ENCODE data around the gene HOXA13.
A peak's percentile ranks its signal among the peaks of the same experiment; 100 is the strongest.

The HOXA13 gene

DNA sequence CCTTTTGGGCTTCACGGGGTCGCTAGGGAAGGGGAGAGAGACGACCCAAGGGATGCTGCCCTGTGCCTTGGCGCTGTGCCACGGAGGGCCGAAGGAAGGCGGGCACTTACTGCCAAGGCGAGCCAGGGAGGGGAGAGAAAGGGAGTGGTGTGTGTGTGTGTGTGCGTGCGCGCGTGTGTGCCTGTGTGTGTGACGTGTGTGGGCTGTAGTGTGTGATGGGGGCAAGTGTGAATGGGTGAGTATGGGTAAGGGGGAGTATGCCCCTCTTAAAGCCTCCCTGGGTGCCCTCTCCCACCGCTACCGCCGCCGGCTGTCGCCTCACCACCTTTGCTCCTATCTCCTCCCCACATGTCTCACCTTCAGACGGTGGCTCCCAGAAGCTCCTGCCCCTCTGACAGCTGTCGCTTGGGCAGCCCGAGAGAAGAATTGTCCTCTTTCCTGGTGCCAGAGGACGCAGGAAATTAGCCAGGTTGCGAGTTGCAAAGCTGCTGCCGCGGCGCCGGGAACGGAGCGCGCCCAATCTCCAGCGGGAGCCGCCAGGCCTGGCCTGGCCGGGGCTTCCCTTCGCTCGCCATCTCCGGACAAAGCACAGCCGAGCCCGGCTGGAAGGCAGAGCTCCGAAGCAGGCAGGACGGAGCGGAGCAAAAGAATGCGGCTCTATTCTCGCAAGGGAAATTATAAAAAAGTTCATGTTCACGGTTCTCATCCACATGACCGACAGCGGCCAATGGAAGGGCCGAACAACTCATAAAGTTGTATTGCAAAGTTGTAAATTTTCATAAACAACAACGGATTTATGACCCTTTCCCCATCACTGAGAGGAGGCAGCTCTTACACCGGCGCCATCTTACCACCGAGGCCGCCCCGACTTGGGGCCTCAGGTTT, 47.7 kb downstream of the HOXA13 start, which contains the start of gene HOXA3:
TSS of gene HOXA3 (minus strand) at position 653 of the 885 bp plus-strand sequence. CDS start 41,943 bp downstream, outside the sequence.
- ATAC-seq (replicated peaks) (no peak), DNase-seq (no peak)
- Mint-ChIP-seq H3K4me1 (ENCODE audit: low read depth in 2 of 2) (peaks cover 38 to 43% of the 10 kb centered on the region in 2 donors), H3K9me3 (no peaks in the 10 kb centered on the region), H3K27ac (peak within 1 kb of the TSS; percentile 44 to 80), H3K27me3 (peaks cover 81 to 99% of the 10 kb centered on the region in 2 donors), H3K4me3 (peak within 1 kb of the TSS; percentile 83 to 86), H3K36me3 (ENCODE audit: insufficient read depth) (peaks cover 27% of the 10 kb centered on the region)

DNA sequence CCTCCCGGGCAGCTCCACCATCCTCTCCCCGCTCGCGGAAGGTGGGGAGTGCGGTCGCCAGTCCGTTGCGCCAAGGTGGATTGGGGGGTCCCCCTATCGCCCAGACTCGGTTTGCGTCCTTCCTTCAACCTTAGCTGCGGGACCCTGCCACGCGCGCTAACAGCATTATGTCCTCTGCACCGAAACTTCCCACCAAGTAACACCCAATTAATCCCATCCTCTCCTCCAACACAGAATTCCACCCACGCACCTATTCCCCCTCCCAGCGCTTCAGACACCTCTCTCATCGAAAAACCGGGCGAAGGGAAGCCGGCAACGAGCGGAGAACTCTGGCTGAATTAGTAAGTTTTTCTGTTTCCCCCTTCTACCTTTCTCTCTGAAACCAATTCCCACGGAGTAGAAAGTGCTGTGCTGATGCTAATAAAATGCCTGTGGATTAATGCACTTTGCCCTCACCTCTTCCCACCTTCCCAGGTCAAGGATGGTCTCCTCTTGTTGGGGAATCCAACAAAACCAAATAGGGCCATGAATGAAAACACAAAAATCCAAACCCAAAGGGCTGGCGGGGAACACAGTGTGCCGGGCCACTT, 48.5 kb downstream of the HOXA13 start:
- DNase-seq (no peak), ATAC-seq (replicated peaks) (no peak)
- Mint-ChIP-seq H3K27me3 (peaks cover 84 to 99% of the 10 kb centered on the region in 2 donors), H3K36me3 (ENCODE audit: insufficient read depth) (peaks cover 23% of the 10 kb centered on the region), H3K9me3 (no peaks in the 10 kb centered on the region), H3K4me1 (ENCODE audit: low read depth in 2 of 2) (peaks cover 38 to 41% of the 10 kb centered on the region in 2 donors), H3K4me3 (peak overlapping the region; percentile 83 to 86), H3K27ac (peak overlapping the region; percentile 44 to 80)

DNA sequence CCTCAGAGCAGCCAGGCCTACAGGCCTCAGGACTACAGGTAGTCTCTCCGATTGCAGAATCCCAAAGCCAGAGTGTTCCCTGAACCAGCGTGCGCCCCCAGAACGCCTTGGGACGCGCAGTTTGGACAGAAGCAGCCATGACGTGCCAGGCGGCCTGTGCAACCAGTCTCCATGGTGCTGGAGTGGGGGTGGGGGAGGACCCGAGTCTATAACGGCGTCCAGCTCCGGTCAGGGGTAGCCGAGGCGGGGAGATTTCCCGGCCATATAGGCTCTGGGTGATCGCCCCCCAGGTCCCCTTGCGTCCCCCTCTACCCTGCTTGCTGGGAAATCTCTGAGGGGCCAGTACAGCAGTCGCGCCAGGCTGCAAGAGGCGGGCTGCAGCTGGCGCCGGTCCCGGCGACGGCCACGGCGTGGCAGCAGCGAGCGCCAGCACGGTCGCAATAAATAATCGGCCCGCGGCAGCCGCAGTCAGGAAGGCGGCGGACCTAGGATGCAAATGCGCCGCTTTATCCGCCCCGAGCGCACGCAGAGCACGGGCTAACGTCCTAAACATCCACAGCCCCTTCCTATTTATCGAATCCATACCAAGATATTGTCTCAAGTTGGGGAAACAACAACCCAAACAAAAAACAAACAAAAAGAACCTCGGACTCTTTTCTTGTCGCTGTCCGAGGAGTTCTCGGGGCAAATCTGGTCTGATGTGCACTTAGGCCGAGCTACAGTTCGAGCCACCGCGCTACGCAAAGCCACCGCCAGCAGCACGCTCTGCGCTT, 49.1 kb downstream of the HOXA13 start:
- Mint-ChIP-seq H3K36me3 (ENCODE audit: insufficient read depth) (peaks cover 19% of the 10 kb centered on the region), H3K4me1 (ENCODE audit: low read depth in 2 of 2) (peaks cover 37 to 38% of the 10 kb centered on the region in 2 donors), H3K9me3 (no peaks in the 10 kb centered on the region), H3K27me3 (peaks cover 84 to 99% of the 10 kb centered on the region in 2 donors), H3K4me3 (peak overlapping the region; percentile 83 to 86), H3K27ac (peak overlapping the region; percentile 20 to 44)
- DNase-seq (peak; percentile 54 to 67 (median 65)), ATAC-seq (replicated peaks) (peak; percentile 87)

DNA sequence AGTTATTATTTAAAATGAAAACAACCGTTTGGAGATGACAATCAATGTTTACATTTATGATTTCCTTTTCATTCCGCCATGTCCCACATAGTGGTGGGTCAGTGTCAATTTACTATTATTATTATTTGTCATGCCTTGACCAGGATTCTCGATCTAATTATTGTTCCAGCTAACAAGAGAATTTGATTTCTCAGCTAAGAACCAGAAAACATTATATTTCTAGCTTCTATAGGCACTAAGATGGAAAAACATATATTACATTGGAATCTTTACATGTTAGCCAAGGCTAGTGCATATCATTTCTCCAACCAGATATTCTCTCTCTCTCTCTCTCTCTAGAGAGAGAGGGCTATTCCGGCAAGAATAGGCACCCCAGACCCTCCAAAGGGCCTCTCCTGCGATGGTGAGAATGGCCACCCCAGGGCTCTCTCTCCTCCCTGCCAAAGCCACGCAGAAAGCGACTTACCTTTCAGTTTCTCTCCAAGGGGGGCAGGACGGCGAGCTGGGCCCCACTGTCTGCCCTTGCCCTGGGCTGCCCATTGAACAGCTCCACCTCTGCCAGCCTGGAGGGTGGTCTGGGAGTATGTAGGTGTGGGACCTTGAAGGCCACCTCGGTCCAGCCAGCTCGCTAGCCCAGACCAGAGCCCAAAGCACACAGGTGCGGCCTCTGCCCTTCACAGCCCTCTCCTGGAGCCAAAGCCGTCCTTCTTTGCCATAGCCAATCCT, 49.9 kb downstream of the HOXA13 start:
- peaks cover 12% of the 10 kb centered on the region for H3K36me3 Mint-ChIP-seq (ENCODE audit: insufficient read depth)

DNA sequence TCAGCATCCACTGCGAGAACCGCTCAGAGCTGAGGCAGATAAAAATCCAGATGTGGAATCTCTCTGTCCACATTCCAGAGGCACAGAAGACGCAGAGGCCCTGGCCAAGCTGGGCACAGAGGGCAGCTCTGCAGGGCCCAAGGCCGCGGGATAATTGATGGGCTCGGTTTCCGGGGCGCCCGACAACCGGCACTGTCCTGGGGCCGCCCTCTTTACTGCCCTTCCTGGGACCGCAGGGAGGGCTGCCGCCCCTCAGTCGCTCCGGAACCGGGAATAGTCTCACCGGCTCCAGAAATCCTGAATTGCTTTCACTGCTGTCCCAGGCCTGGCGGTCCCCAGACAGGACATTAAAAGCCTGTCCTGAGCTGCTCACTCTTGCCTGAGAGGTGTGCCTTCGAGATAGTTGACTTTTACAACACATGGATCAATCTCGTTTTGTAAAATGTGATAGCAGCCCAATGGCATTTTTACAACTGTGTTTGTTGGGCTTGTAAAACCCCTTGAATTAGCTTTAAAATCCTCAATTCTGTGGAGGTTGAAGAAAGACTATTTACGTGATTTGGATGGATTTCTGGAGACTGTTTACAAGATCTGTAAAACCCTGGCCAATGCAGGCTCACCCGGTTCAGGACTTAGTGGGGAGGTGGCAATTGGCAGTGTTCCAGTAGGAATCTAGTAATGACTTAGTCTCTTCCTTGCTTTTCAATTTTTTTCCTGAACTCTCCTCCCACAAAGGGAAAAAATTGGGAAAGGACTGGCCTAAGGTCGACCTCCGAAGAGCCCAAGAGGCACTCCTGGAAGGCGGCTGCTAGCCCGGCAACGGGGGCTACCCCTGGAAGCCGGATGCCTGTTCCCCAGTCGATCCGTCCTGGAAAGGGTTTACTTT, 50.9 kb downstream of the HOXA13 start:
- H3K4me1 Mint-ChIP-seq (ENCODE audit: low read depth in 2 of 2) = peaks cover 23 to 24% of the 10 kb centered on the region in 2 donors

More for the DNA sequence above, 49.9 kb downstream of the HOXA13 start:
- no peak for ATAC-seq (replicated peaks)
- DNase-seq = no peak
- Mint-ChIP-seq H3K27ac (peak overlapping the region in 1 of 2 donors; percentile 20), H3K27me3 (peaks cover 83 to 99% of the 10 kb centered on the region in 2 donors), H3K9me3 (no peaks in the 10 kb centered on the region), H3K4me3 (peak overlapping the region; percentile 83 to 86), H3K4me1 (ENCODE audit: low read depth in 2 of 2) (peaks cover 31 to 32% of the 10 kb centered on the region in 2 donors)

DNA sequence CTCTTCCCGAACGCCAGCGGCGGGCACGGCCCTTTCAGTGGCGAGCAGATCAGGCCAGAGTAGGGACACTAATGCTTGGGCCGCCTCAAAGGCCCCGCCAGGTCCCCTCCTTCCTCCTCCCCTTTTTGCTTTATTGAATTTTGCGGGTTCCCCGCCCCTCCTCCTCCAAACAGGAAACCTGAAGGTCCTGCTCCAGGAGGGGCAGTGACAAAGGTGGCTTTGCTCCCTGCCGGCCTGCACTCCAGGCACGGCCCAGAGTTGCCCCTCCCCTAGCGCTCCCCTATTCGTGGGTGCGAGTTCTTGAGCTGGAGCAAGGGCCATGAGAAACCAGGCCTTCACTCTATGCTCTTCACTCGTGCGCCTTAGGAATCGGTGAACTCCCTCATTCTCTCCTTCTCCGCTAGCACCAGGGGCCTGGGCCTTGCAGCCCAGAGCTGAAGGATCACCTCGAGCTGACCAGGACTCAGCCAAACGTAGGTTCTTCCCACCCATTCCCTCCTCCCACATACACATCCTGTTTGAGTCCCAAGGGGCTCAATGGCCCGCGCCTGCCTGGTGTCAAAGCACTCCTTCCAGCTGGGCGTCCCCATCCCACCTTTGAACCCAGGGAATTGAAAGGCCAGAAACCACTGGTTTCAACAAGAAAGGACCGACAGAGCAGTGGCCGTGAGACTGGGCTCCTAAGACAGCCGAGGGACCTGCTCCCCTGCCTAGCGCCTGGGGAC, 51.7 kb downstream of the HOXA13 start:
- DNase-seq (no peak), ATAC-seq (replicated peaks) (no peak)
- H3K27ac Mint-ChIP-seq = no peak overlapping the region
- H3K36me3 Mint-ChIP-seq (ENCODE audit: insufficient read depth) = peaks cover 7% of the 10 kb centered on the region
- H3K4me3 Mint-ChIP-seq = peak overlapping the region; percentile 59 to 63
- H3K9me3 Mint-ChIP-seq = no peaks in the 10 kb centered on the region
- H3K27me3 Mint-ChIP-seq = peaks cover 68 to 85% of the 10 kb centered on the region in 2 donors
- peaks cover 23 to 24% of the 10 kb centered on the region in 2 donors for H3K4me1 Mint-ChIP-seq (ENCODE audit: low read depth in 2 of 2)

More for the DNA sequence above, 50.9 kb downstream of the HOXA13 start:
- no peak for ATAC-seq (replicated peaks)
- H3K4me3 Mint-ChIP-seq = no peak overlapping the region
- no peaks in the 10 kb centered on the region for H3K9me3 Mint-ChIP-seq
- no peak overlapping the region for H3K27ac Mint-ChIP-seq
- no peak for DNase-seq
- peaks cover 76 to 93% of the 10 kb centered on the region in 2 donors for H3K27me3 Mint-ChIP-seq
- H3K36me3 Mint-ChIP-seq (ENCODE audit: insufficient read depth) = peaks cover 7% of the 10 kb centered on the region

DNA sequence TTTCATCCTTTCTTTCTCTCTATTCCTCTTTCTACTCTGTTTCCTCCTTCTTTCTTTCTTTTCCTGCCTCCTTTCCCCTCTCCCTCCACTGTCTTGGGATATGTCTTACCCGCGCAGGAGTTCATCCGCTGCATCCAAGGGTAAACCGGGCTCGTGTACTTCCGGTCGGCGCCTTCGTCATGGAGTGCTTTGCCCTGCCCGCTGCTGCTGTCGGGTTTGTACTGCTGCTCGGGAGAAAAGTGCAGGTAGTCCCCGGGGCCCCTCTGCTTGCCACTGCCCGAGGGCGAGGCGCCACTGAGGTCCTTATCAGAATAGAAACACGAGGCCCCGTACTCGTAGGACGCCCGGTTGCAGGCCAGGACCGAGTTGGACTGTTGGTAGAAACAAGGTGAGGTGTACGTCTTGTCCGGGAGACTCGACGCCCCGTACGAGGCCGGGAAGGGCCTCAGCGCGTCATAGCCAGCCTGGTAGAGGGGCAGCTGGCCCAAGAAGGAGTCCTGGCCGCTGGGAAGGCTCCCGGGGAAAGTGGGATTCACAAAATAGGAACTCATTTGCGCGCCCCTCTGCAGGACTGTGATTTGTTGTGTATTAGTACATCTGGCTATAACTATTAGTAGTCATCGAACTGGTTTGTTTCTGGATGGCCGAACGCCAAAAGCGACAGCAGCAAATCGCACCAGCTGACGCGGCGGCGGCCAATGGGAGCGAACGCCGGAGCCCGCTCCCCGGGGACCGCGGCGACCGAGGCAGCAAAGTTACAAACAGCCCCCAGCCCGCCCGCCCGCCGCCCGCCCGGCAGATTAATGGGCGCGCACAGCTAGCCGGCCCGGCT, 52.5 kb downstream of the HOXA13 start, which contains the start of gene HOXA6:
TSS of gene HOXA6 (minus strand) at position 576 of the 832 bp plus-strand sequence. CDS start at position 551, 25 bp downstream.
- peaks cover 7% of the 10 kb centered on the region for H3K36me3 Mint-ChIP-seq (ENCODE audit: insufficient read depth)
- no peaks in the 10 kb centered on the region for H3K9me3 Mint-ChIP-seq
- no peak for DNase-seq
- peaks cover 65 to 84% of the 10 kb centered on the region in 2 donors for H3K27me3 Mint-ChIP-seq
- no peak for ATAC-seq (replicated peaks)
- H3K4me1 Mint-ChIP-seq (ENCODE audit: low read depth in 2 of 2) = peaks cover 23 to 24% of the 10 kb centered on the region in 2 donors
- H3K4me3 Mint-ChIP-seq = peak within 1 kb of the TSS; percentile 59 to 63
- no peak within 1 kb of the TSS for H3K27ac Mint-ChIP-seq

DNA sequence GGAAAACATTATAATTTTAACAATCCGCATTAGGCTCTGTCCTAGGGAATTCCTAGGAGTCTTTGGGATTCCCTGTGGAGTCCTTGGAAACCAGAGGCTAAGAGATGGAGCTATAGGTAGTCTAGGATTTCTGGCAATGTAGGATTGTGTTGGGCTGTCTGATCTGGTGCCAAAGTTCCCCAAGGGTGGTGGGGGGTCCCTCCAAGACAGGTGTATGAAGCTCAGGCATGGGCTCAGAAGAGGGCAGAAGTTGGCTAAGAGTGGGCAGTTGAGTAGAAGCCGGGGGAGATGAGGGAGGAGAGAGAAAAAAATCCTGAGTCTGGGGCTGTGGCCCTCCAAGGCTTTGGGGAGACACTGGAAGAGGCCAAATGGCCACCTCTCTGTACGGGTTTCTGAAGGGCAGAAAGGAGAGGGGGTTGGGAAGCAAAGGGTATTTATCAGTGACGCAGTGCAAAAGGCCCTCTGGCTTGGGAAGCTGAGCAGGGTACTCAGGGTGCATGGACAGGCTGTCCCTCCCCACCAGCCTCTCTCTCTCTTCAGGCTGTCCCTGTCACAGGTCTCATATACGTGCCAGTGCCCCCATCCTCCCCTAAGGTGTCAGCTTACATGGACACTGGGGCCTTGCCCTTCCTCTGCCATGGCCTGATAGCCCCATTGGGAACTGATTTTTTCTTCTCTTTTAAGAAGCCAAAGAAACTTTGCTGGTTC, 53.2 kb downstream of the HOXA13 start:
- Mint-ChIP-seq H3K9me3 (no peaks in the 10 kb centered on the region), H3K4me3 (no peak overlapping the region), H3K27ac (no peak overlapping the region), H3K36me3 (ENCODE audit: insufficient read depth) (peaks cover 3% of the 10 kb centered on the region), H3K4me1 (ENCODE audit: low read depth in 2 of 2) (peaks cover 16 to 17% of the 10 kb centered on the region in 2 donors), H3K27me3 (peaks cover 62 to 84% of the 10 kb centered on the region in 2 donors)
- no peak for ATAC-seq (replicated peaks)
- DNase-seq = no peak

DNA sequence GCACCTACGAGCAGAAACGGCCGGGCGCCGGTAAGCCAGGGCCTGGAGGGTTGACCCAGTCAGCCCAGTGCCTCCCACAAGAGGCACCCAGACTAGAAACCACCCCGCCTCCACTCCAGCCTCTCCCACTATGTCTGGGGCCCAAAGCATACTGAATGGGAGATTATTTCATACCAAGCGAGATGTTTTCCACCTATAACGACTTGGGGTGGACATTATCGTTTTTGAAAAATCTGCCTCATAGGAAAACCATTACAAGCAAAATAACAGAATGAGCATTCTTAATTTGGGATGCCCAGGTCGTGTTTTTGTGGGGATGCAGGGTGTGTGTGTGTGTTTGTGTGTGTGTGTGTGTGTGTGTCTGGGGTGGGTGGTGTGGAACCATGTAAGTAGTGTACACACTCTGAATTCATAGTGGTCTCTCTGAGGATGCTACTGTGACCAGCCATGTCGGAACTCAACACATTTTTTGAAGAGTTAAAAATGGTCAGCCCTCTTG, 53.9 kb downstream of the HOXA13 start:
- Mint-ChIP-seq H3K4me1 (ENCODE audit: low read depth in 2 of 2) (peaks cover 10% of the 10 kb centered on the region in 2 donors), H3K27ac (no peak overlapping the region), H3K36me3 (ENCODE audit: insufficient read depth) (no peaks in the 10 kb centered on the region), H3K4me3 (no peak overlapping the region), H3K9me3 (no peaks in the 10 kb centered on the region), H3K27me3 (peaks cover 58 to 83% of the 10 kb centered on the region in 2 donors)
- no peak for ATAC-seq (replicated peaks)
- no peak for DNase-seq

DNA sequence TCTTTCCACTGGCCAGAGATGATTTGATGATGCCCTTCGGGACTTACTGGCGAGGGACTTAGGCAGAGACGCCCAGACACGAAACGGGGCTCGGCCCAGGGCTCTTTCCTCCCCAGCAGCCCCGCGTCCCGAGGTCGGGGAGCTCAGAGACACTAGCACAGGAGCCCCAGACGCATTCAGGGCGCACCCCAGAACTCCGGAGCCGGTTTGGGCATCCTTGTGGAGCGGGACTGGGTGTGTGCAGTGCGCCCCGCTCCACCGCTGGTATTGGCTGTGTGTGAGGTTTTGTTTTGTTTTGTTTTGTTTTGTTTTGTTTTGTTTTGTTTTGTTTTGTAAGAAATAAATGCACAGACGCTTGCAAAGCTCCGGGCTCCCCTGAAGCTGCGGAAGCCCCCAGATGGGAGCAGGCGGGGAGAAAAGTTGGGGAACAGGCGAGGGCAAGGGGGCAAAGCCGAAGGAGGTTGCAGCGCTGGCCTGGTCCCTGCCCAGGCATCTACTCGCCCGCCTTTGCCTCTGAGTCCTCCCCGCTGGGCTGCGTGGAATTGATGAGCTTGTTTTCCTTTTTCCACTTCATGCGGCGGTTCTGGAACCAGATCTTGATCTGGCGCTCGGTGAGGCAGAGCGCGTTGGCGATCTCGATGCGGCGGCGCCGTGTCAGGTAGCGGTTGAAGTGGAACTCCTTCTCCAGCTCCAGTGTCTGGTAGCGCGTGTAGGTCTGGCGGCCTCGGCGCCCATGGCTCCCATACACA, 54.6 kb downstream of the HOXA13 start:
- ATAC-seq (replicated peaks) (no peak), DNase-seq (no peak)
- Mint-ChIP-seq H3K27me3 (peaks cover 51 to 77% of the 10 kb centered on the region in 2 donors), H3K27ac (no peak overlapping the region), H3K4me3 (no peak overlapping the region), H3K36me3 (ENCODE audit: insufficient read depth) (no peaks in the 10 kb centered on the region), H3K9me3 (no peaks in the 10 kb centered on the region), H3K4me1 (ENCODE audit: low read depth in 2 of 2) (peaks cover 4 to 5% of the 10 kb centered on the region in 2 donors)
